ENCODE results near the gene CLCA2. TPM values are rescaled to one million over a fixed set of nuclear protein-coding genes. Genes with fewer than 3 reads are reported as not detected.

CLCA2 gene
- total RNA-seq, 1 experiment from 2014 or later = 0.20 TPM

DNA sequence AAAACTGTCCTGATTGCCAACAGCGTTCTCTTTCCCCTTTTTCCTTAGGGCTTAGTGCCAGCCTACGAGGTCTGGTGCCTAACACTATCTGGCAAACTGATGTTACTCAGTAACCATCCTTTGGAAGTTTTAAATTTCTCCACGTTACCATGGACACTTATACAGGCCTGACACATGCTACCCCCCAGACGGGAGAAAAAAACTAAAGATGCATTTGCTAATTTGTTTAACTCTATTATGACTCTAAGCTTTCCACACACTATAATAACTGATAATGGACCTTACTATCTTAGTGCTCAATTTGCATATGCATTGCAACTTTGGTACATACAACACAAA, 81.6 kb downstream of the CLCA2 start:
- H3K79me2 ChIP-seq (ENCODE audit: low read depth) = no peaks in the 10 kb centered on the region
- BruUV-seq (replicated peaks) = no TSS peak
- peaks cover 9% of the 10 kb centered on the region for H3K4me1 ChIP-seq (replicated peaks; ENCODE audit: insufficient read depth)
- peaks cover 3% of the 10 kb centered on the region; the same call in 1 of the 2 replicates for H3F3A ChIP-seq (ENCODE audit: insufficient read depth, low read depth)
- no peak overlapping the region for H3K4me2 ChIP-seq
- H4K20me1 ChIP-seq (ENCODE audit: insufficient read depth) = no peaks in the 10 kb centered on the region
- POLR2A ChIA-PET (ENCODE audit: unreplicated experiment) = no interaction called here
- intact Hi-C loops (cut with micrococcal nuclease; ENCODE audit: unreplicated experiment) = loop anchor here (5.0 to 10.0 kb wide), 3 partner anchors 199 to 898 kb away; partner anchors contain the start of gene SH3GLB1
- H2AFZ ChIP-seq = no peak overlapping the region
- H3K9me2 ChIP-seq (ENCODE audit: insufficient read depth) = no peaks in the 10 kb centered on the region
- TF ChIP-seq EZH2 (IDR thresholded peaks at IDR 0.05; ENCODE audit: low read depth) (no peak), CTCF (conservative IDR thresholded peaks at IDR 0.05) (no peak)
- CTCF ChIA-PET = interaction anchor here (0.6 to 1.2 kb wide), 2 partner anchors 132 to 248 kb away, joined by 3 read pairs; no protein-coding TSS in a partner anchor
- H3K27me3 ChIP-seq (ENCODE audit: insufficient read depth, low read depth) = no peaks in the 10 kb centered on the region
- no peak overlapping the region for H3K4me3 ChIP-seq
- H3K27ac ChIP-seq = no peak overlapping the region
- H3K9me3 ChIP-seq (ENCODE audit: insufficient read depth, low read depth) = no peaks in the 10 kb centered on the region
- no peaks in the 10 kb centered on the region for H3K36me3 ChIP-seq (ENCODE audit: low read depth)
- DNase-seq = no peak

Other genes starting within 250 kb of the CLCA2 start
- gene ODF2L, start 27.8 kb upstream of the CLCA2 start, total RNA-seq (2021) = 33.6 and 41.7 TPM in 2 replicates
- gene CLCA1, start 44.8 kb downstream of the CLCA2 start, total RNA-seq (2021) = not detected in 2 replicates
- not detected in 2 replicates for gene CLCA4, start 122.9 kb downstream of the CLCA2 start, total RNA-seq (2021)

Data from PC-9 (cell line).